Stimulated activated CD8-positive, alpha-beta memory T cell treated with anti-CD3 and anti-CD28 coated beads, Interleukin-15, amount 100 ng/mL, for 48 hours (primary cell): ENCODE data around the gene PRR14.
"Not testable (repeated sequence)": the region's sequence is repeated elsewhere in the genome, so short reads cannot be mapped to it uniquely, and the experiment has no call there.

Source experiments
- DNase-seq, 2 donors: peaks; one replicate each; pipeline ENCODE4 v3.0.0-alpha.2; 2020; ENCODE audit warnings: low read depth in 2 of 2

The PRR14 gene

DNA sequence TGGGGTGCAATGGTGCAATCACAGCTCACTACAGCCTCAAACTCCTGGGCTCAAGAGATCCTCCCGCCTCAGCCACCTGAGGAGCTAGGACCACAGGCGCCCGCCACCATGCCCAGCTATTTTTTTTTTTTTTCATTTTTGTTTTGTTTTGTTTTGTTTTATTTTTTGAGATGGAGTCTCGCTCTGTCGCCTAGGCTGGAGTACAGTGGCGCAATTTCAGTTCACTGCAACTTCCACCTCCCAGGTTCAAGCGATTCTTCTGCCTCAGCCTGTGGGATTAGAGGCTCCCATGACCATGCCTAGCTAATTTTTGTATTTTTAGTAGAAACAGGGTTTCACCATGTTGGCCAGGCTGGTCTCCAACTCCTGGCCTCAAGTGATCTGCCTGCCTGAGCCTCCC is 18.3 kb upstream of the PRR14 start:
- not testable (repeated sequence) for DNase-seq

DNA sequence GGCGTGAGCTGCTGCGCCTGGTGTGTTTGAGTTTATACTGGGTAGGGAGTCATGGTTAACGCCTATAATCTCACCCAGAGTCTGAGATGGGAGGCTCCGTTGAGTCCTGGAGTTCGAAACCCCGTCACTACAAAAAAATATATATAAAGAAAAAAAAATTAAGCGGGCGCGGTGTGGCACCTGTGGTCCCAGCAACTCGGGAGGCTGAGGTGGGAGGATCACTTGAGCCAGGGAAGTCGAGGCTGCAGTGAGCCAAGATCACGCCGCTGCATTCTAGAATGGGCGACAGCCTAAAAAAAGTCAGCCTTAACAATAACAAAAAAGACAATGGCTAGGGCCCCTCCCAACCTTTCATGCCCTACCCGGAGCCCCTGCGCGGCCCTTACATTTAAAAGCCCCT is 17.2 kb upstream of the PRR14 start:
- DNase-seq = no peak

DNA sequence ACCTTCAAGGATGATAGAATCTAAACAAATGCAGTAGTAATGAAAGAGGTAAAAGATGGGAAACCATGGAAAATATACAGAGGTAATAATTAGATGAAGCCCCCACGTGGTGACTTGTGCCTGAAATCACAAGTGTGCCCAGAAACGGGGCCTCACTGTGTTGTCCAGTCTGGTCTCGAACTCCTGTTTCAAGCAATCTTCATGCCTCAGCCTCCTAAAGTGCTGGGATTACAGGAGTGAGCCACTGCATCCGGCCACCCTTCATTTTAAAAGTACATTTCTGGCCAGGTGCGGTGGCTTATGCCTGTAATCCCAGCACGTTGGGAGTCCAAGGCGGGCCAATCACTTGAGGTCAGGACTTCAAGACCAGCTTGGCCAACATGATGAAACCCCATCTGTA is 14.2 kb upstream of the PRR14 start:
- no peak for DNase-seq

DNA sequence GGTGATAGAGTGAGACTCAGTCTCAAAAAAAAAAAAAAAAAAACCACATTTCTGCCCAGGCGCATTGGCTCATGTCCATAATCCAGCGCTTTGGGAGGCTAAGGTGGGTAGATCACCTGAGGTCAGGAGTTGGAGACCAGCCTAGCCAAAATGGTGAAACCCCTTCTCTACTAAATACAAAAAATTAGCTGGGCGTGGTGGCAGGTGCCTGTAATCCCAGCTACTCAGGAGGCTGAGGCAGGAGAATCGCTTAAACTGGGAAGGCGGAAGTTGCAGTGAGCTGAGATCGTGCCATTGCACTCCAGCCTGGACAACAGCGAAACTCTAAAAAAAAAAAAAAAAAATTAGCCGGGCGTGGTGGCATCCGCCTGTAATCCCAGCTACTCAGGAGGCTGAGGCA is 13.6 kb upstream of the PRR14 start:
- DNase-seq = not testable (repeated sequence)

DNA sequence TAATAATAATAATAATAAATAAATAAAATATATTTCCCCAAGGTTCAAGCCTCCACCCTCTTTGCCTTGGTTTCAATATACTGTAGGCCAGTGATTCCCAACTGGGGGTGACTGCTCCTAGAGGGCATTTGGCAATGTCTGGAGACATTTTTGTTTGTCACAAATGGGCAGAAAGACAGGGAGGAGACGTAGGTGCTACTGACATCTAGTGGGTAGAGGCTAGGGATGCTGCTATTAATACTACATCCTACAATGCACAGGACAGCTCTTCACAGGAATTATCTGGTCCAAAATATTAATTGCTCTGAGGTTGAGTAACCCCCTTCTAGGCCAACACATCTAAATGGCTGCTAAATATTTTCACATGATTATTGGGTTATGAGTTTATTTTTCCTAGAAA is 12.8 kb upstream of the PRR14 start:
- DNase-seq = no peak

DNA sequence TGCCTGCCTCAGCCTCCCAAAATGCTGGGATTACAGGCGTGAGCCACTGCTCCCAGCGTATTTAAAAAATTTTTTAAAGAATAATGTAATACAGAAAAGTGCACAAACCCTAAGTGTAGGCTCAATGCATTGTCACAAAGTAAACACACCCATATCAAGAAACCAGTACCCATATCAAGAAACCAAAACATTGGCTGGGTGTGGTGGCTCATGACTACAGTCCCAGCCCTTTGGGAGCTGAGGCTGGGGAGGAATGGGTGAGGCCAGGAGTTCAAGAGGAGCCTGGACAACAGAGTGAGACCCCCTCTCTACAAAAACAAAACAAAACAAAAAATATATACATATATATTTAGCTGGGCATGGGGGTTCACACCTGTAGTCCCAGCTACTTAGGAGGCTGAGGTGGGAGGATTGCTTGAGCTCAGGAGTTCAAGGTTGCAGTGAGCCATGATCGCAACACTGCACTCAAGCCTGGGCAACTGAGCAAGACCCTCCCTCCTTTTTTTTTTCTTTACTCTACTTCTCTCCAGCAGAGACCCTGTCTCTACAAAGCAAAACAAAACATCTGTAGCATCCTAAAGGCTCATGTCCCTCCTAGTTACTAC is 9.3 kb upstream of the PRR14 start:
- no peak for DNase-seq

DNA sequence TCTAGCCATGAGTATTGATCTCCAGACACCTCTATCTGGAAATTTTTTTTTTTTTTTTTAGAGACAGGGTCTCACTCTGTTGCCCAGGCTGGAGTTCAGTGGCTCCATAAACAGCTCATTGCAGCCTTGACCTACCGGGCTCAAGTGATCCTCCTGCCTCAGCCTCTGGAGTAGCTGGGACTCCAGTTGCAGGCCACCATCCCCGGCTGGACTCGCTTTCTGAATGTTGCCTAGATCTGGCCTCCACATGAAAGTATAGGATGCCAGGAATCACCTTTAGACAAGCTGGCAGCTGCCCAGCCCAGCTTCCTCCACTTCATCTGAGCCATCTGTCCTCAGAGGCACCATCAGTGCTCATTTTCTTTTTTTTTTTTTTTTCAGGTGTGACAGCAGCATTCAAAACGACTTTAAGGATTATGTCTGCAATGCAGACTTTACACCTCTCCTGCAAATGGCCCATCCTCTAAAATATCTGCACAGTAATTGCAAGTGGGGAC is 6.4 kb upstream of the PRR14 start:
- DNase-seq = no peak

DNA sequence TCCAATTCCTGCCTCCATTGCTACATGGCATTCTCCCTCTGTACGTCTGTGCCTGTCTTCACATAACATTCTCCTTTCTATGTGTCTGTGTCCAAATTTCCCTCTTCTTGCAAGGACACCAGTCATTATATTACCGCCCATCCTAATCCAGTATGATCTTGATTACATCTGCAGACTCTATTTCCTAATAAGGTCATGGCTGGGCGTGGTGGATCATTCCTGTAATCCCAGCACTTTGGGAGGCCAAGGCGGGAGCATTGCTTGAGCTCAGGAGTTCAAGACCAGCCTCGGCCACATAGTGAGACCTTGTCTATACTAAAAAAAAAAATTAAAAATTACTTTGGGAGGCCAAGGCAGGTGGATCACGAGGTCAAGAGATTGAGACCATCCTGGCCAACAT is 5.0 kb upstream of the PRR14 start:
- DNase-seq = no peak

DNA sequence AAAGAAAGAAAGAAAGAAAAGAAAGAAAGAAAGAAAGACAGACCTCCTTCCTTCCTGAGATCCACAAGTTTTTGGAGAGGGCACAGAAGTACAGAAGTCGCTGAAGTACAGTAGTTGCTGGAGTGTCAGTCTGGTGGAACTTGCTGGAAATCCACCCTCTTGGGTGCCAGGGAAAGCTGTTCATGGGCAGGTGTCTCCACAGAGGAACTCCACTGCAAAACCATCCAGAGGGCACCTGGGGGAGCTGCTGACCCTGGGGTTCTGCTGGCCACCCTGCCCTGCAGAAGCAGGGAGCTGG is 3.5 kb upstream of the PRR14 start:
- no peak for DNase-seq

DNA sequence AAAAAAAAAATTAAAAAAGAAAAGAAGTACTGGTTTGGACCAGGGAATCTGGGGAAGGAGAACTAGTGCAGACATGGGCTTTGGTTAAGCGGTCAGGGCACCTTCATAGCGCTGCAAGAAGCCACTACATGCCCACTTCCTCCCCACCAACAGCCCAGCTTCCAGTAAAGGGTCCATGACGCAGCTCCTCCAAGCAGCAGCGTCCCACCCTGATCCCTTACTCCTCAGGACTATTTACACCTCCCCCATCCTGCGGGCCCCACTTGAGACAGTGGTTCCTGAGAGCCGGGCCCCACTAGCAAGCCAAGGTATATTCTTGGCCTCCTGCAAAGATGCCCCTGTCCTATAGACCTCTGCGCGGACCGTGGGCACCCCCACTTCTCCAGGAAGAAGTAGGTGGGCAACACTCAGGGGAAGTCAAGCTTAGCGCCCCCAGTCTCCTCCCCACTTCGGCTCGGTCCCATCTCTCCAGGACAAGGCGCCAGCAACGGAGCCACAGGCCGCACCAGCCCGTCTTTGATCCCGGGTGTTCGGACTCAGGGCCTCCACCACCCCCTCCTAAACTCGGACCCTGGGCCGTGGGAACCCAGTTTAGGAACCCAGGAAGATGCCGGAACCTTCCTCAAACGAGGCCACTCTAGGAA is 913 bp upstream of the PRR14 start:
- DNase-seq = peak; percentile 19 to 34

DNA sequence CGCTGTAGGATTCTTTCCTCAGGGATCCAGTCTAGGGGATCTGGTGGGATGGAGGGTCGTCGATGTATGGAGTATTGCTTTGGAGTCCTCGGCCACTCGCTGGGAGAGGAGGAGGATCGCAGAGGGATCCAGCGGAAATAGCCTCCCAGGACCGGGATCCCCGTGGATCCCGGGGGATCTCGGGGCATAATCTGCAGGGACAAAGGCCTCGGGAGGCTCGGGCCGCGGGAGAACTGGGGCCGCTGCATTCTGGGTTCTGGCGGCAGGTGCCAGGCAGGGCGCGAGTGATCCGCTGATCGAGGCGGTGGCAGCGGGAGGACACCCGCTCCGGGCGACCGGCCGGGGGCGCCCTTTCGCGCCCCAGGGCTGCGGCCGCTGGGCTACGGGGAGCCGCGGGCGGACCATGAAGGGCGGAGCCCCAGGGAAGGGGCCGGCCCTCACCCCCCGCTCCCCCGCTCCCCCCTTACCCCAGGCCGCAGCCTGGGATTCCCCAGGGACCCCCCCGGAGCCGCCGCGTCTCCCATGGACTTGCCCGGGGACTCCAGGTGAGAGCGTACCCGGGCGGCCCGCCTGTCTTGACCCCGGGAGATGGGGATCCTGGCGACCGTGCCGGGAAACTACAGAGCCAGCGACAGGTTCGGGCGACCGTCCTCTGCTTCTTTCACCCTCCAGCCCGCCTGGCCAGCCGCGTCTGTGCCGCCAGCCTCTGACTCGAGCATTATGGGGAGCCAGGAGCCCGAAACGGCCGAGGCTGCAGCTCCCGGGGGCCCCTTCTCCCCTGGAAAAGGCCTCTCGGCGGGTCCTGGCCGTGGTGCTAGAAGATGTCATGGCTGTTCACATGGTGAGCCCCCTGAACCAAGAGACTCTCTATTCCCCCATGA is 604 bp downstream of the PRR14 start:
- DNase-seq = peak; percentile 75

DNA sequence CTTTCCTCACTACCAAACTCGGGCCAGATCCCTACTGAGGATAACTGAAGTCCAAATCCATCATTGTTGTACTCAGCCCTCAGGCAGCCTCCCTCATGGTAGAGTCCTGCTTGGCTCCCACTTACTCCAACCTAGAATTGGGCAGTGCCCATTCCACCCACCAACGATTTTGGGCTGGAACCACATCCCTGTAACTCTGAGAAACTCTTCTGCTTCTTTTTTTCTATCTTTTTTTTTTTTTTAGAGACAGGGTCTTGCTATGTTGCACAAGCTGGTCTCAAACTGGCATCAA is 1.2 kb downstream of the PRR14 start:
- no peak for DNase-seq

DNA sequence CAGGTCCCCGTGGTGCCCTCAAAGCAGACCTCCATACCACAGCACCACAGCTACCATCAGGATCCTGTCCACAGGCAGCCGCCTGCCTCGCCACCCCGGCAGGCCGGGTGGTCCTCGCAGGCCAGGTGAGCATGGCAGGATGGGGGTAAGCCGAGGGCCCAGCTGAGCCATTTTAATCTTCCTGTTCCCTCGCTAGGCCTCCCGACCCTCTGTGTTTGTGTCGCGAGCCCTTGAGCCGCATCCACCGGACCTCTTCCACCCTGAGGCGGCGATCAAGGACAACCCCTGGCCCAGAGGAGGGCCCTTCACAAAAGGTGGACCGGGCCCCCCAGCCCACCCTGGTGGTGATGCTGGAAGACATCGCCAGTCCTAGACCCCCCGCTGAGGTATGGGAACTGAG is 2.0 kb downstream of the PRR14 start:
- DNase-seq = no peak

DNA sequence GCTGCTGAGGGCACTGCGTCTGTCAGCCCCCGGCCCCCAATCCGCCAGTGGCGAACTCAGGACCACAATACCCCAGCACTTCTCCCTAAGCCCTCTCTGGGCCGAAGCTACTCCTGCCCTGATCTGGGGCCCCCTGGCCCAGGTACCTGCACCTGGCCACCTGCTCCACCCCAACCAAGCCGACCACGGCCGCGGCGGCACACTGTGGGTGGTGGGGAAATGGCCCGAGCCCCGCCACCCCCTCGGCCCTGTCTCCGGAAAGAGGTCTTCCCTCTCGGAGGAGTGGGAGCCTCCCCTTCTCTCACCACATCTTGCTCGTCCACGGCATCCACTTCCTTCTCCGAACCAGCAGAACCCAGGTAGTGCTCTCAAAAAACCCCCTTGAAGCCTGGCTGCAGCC is 4.1 kb downstream of the PRR14 start:
- DNase-seq = no peak

DNA sequence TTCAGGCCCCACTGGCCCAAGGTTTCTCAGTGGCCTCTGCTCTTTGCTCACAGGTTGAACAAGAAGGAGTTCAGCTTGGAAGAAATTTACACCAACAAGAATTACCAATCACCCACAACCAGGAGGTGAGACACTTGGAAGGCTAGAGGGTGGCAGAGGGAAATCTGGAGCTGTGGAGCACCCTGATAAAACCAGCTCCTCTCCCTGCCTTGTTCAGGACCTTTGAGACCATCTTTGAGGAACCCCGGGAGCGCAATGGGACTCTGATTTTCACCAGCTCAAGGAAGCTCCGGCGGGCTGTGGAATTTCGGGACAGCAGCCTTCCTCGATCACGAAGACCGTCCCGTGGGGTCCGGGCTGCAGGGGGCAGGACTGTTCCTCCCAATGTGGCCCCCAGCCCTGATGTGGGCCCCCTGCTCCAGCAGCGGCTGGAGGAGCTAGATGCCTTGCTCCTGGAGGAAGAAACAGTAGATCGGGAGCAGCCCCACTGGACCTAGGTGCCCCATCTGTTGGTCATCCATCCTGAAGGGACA is 5.1 kb downstream of the PRR14 start:
- no peak for DNase-seq

DNA sequence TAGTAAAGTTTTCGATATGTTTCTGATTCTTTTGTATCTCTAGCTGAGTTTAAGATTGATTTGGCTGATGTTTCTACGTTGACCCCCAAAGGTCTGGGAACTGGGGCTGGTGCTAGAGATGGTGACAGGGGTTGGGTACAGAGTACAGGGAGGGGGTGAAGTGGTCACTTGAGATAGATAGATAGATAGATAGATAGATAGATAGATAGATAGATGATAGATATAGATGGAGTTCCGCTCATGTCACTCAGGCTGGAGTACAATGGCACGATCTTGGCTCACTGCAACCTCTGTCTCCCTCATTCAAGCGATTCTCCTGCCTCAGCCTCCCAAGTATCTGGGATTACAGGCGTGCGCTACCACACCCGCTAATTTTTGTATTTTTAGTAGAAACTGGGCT is 5.6 kb downstream of the PRR14 start:
- no peak for DNase-seq

DNA sequence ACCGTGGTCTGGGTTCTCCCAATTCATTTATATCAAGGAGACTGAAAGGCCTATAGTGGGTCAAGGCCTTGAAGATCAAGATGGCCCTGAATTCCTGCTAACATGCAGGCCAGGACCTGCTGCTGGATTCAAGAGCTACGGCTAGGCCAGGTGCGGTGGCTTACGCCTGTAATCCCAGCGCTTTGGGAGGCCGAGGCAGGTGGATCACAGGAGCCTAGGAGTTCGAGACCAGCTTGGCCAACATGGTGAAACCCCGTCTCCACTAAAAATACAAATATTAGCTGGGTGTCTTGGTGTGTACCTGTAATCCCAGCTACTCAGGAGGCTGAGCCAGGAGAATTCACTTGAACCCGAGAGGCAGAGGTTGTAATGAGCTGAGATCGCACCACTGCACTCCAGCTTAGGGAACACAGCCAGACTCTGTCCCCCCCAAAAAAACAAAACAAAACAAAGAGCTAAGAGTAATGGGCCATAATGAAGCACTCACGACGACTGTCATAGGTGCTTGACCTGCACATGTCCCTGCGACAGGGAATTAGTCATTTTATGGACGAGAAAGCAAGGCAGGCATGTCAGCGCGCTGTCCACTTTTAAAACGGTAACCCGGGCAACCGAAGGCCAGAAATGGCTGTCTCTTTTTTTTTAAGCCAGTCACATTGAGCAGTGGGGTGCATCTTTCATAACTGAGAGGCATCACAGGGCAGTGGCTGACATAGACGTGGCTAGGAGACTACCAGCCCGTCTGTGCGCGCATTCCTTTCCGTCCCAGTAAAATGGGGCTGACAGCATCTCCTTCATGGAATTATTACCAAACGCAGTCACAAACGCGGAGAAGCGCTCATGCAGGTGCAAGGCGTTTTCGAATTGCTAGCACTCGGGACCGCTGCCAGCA is 6.5 kb downstream of the PRR14 start:
- DNase-seq = no peak

DNA sequence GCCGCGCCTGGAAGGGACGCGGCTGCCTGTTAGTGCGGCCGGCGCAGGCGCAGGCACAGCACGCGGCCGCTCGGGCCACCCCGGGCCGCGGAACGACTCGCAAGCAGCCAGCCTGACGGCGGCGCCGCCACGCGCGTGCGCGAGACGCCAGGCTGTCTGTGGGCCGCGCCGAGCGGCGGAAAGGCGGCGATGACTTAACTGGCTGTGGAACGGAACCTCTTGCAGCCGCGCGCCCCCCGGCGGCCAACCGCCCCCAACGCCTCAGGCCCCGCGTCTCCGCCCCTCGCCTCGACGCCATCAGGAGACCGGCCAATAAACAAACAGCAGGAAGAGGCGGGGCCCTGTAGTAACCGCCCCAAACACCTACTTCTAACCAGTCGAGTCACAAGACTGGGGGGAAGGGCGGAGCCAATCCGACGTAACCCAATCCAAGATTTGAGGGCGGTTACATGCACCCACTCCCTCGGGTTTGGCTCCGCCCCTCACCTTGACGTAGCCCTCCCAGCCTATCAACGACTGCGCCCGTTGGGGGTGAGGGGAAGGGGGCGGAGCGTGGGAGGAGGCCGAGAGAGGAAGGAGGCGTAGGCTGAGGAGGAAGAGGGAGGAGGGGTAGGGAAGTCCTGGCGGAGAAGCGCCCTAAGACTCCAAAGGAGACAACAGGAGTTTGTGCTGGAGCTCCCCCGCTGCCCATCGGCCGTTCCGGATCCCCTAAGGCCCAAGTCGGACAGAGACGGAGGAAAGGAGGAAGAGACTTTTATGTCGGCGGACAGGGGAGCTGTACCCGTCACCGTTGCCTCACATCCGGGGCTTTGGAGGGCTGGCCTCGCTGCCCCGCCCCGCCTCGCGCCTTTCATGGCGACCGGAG is 7.3 kb downstream of the PRR14 start, which contains the start of gene FBRS:
FBRS (plus strand) TSS at position 566 of the 865 bp plus-strand sequence. CDS start 1,088 bp downstream, outside the sequence.
- peak; percentile 100 for DNase-seq

DNA sequence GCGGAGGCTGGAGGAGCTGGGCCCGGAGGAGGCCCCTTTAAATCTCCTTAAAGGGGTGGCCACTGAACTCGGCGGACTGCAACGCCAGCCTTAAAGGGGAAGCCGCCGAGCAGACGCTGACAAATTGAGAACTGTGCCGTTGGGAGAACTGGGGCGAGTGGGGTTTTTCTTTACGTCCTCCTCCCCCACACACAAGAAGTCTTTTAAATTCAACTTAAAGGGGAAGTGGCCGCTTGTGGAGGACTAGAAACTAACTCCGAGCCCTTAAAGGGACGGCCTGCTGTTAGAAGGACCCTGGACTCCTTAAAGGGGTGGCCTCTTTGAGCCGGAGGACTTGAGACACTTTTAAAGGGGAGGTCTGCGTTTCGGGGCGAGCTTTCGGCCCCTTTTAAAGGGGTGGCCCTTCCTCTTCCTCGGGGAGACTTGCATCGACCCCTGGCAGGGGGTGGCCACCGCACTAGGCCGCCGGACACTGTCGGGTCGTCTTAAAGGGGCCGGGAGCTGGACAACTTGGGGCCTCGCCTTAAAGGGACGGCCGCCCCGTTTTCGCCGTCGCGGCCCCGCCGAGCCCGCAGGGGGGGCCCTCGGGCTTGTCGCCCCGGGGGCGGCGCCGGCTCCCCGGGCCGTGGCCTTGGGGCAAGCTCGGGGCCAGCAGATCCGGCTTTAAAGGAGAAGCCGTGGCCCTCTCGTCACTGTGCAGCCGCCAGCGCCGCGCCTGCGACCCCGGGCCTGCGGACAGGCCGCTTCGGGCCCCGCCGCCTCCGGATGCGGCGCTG is 8.2 kb downstream of the PRR14 start:
- DNase-seq = no peak
